SU-DHL-6 (cell line): Measurements from ENCODE around the gene ISM1.

Source experiments
- H2AFZ ChIP-seq: fragments of 200-600 bp; sonication (generic); 2 replicates; pipeline ENCODE4 v1.6.1; 2014; ENCODE audit warnings: low read depth, mild to moderate bottlenecking, moderate library complexity, mixed read lengths, antibody characterized with exemption, low read length; ENCODE audit not compliant: severe bottlenecking
- H3F3A ChIP-seq: fragments of 200-600 bp; shearing (Covaris generic); 2 replicates; pipeline ENCODE4 v1.6.0; 2016; ENCODE audit warnings: antibody characterized with exemption, mild to moderate bottlenecking; ENCODE audit not compliant: insufficient read depth
- H3K27ac ChIP-seq: fragments of 200-600 bp; sonication (generic); 2 replicates; pipeline ENCODE4 v1.5.1; 2016; ENCODE audit warnings: low read depth, mild to moderate bottlenecking, low read length, moderate library complexity, mixed read lengths
- H3K27me3 ChIP-seq: fragments of 200-600 bp; sonication (generic), shearing (Covaris generic); 2 replicates; pipeline ENCODE4 v1.6.0; 2014; ENCODE audit warnings: mild to moderate bottlenecking, low read length
- H3K36me3 ChIP-seq: fragments of 200-600 bp; sonication (generic); 2 replicates; pipeline ENCODE4 v1.6.1; 2014; ENCODE audit warnings: mild to moderate bottlenecking, low read length, mixed read lengths
- H3K4me2 ChIP-seq: fragments of 300-600, 200-600 bp; shearing (Covaris generic), sonication (generic); 2 replicates; pipeline ENCODE4 v1.6.0; 2014; ENCODE audit warnings: low read length, low read depth, mild to moderate bottlenecking; ENCODE audit not compliant: poor library complexity, severe bottlenecking
- H3K4me3 ChIP-seq: fragments of 200-600 bp; sonication (generic); 2 replicates; pipeline ENCODE4 v1.5.1; 2014; ENCODE audit warnings: antibody characterized with exemption, low read length, mild to moderate bottlenecking, mixed read lengths; ENCODE audit not compliant: insufficient read depth, poor library complexity, severe bottlenecking
- H3K79me2 ChIP-seq: fragments of 200-600 bp; sonication (generic); 2 replicates; pipeline ENCODE4 v1.6.1; 2014; ENCODE audit warnings: mild to moderate bottlenecking, low read length, moderate library complexity; ENCODE audit not compliant: insufficient read depth
- H3K9ac ChIP-seq: fragments of 200-600 bp; sonication (generic); 2 replicates; pipeline ENCODE4 v1.7.0; 2014; ENCODE audit warnings: mild to moderate bottlenecking, low read length
- H3K9me2 ChIP-seq: fragments of 200-600 bp; sonication (generic); replicated peaks from 2 replicates; pipeline ENCODE4 v1.6.1; 2014; ENCODE audit warnings: low read length; ENCODE audit not compliant: insufficient read depth
- H3K9me3 ChIP-seq: fragments of 200-600 bp; sonication (generic); 2 replicates; pipeline ENCODE4 v1.6.1; 2014; ENCODE audit warnings: low read length, mixed read lengths; ENCODE audit not compliant: insufficient read depth
- H4K20me1 ChIP-seq: fragments of 200-600 bp; sonication (generic); 2 replicates; pipeline ENCODE4 v1.6.1; 2014; ENCODE audit warnings: low read depth, mild to moderate bottlenecking, antibody characterized with exemption, low read length, moderate library complexity, mixed read lengths
- CTCF ChIP-seq: fragments of 200-600 bp; sonication (generic); IDR thresholded peaks from one replicate; pipeline ENCODE4 v1.5.1; 2017; ENCODE audit warnings: antibody characterized with exemption, mild to moderate bottlenecking, low read length, moderate library complexity; ENCODE audit not compliant: insufficient read depth, poor library complexity, severe bottlenecking
- EZH2phosphoT487 ChIP-seq: fragments of 200-600 bp; sonication (generic), shearing (Covaris generic); conservative IDR thresholded peaks from 2 replicates; pipeline ENCODE4 v1.6.1; 2018; ENCODE audit warnings: mild to moderate bottlenecking, antibody characterized with exemption, low read length, moderate library complexity, mixed read lengths

The ISM1 gene

GRCh38 chr20:13338097-13338661 lies 117.1 kb downstream of the ISM1 start:
- Histone ChIP-seq H3K9me3 (no peaks in the 10 kb centered on the region), H3K4me3 (no peak overlapping the region), H3K27me3 (no peaks in the 10 kb centered on the region), H3F3A (no peaks in the 10 kb centered on the region), H3K27ac (no peak overlapping the region), H4K20me1 (no peaks in the 10 kb centered on the region), H3K36me3 (no peaks in the 10 kb centered on the region), H3K79me2 (no peaks in the 10 kb centered on the region), H3K9ac (no peak overlapping the region), H2AFZ (no peak overlapping the region), H3K9me2 (no peaks in the 10 kb centered on the region), H3K4me2 (no peak overlapping the region)
- TF ChIP-seq CTCF (no peak), EZH2phosphoT487 (no peak)

- H3K79me2 ChIP-seq, result no peaks in the 10 kb centered on the region
- TF ChIP-seq EZH2phosphoT487, result no peak
- no peak for TF ChIP-seq CTCF
- no peak overlapping the region for H3K9ac ChIP-seq
- H3F3A ChIP-seq, result no peaks in the 10 kb centered on the region
- no peaks in the 10 kb centered on the region for H3K36me3 ChIP-seq
- no peaks in the 10 kb centered on the region for H3K9me3 ChIP-seq
- H3K27ac ChIP-seq, result no peak overlapping the region
- H2AFZ ChIP-seq, result no peak overlapping the region
- no peak overlapping the region for H3K4me2 ChIP-seq
- H3K4me3 ChIP-seq, result no peak overlapping the region
- H3K27me3 ChIP-seq, result no peaks in the 10 kb centered on the region
- no peaks in the 10 kb centered on the region for H3K9me2 ChIP-seq
- no peaks in the 10 kb centered on the region for H4K20me1 ChIP-seq
These were observed 117.9 kb downstream of the ISM1 start for GRCh38 chr20:13338999-13339411.

GRCh38 chr20:13340088-13340487 lies 119.0 kb downstream of the ISM1 start:
- Histone ChIP-seq H3K36me3 (no peaks in the 10 kb centered on the region), H3K9ac (no peak overlapping the region), H4K20me1 (no peaks in the 10 kb centered on the region), H3K9me2 (no peaks in the 10 kb centered on the region), H3K27me3 (no peaks in the 10 kb centered on the region), H3K9me3 (no peaks in the 10 kb centered on the region), H3K27ac (no peak overlapping the region), H3K79me2 (no peaks in the 10 kb centered on the region), H3F3A (no peaks in the 10 kb centered on the region), H2AFZ (no peak overlapping the region), H3K4me3 (no peak overlapping the region), H3K4me2 (no peak overlapping the region)
- TF ChIP-seq EZH2phosphoT487 (no peak), CTCF (no peak)
